Endodermal cell (in vitro differentiated cells): ENCODE measurements around the gene FGL2. TPM values are rescaled to one million over a fixed set of nuclear protein-coding genes. Genes with fewer than 3 reads are reported as not detected.
"Not testable (repeated sequence)": the region's sequence is repeated elsewhere in the genome, so short reads cannot be mapped to it uniquely, and the experiment has no call there.

Experiments
- DNase-seq: peaks from one replicate; pipeline ENCODE4 v3.0.0-alpha.2; 2017
- H3K27ac ChIP-seq: 2 replicates; pipeline ENCODE4 v1.5.1; 2013; ENCODE audit warnings: mild to moderate bottlenecking, low read depth, low read length, moderate library complexity
- H3K27me3 ChIP-seq: 2 replicates; pipeline ENCODE4 v1.6.1; 2013; ENCODE audit warnings: mild to moderate bottlenecking, low read length, moderate library complexity; ENCODE audit not compliant: insufficient read depth, control insufficient read depth, poor library complexity, severe bottlenecking
- H3K36me3 ChIP-seq: 2 replicates; pipeline ENCODE4 v1.7.0; 2013; ENCODE audit warnings: mild to moderate bottlenecking, low read length, moderate library complexity; ENCODE audit not compliant: control insufficient read depth, insufficient read depth
- H3K4me1 ChIP-seq: one replicate; pipeline ENCODE4 v1.7.0; 2013; ENCODE audit warnings: low read length; ENCODE audit not compliant: control insufficient read depth, insufficient read depth
- H3K4me3 ChIP-seq: 2 replicates; pipeline ENCODE4 v1.5.1; 2013; ENCODE audit warnings: mild to moderate bottlenecking, low read length, moderate library complexity
- H3K9ac ChIP-seq: 2 replicates; pipeline ENCODE4 v1.6.1; 2013; ENCODE audit warnings: mild to moderate bottlenecking, low read length, moderate library complexity; ENCODE audit not compliant: poor library complexity, severe bottlenecking; ENCODE audit errors: extremely low read depth
- H3K9me3 ChIP-seq: 2 replicates; pipeline ENCODE4 v1.6.1; 2013; ENCODE audit warnings: mild to moderate bottlenecking, low read length, moderate library complexity; ENCODE audit not compliant: control insufficient read depth
- H3K27ac Mint-ChIP-seq: 2 replicates; pipeline ENCODE4 v1.8.0; 2020; ENCODE audit warnings: mixed read lengths
- H3K27me3 Mint-ChIP-seq: 2 replicates; pipeline ENCODE4 v1.8.0; 2021; ENCODE audit warnings: mild to moderate bottlenecking, mixed read lengths; ENCODE audit not compliant: insufficient read depth
- H3K36me3 Mint-ChIP-seq: 2 replicates; pipeline ENCODE4 v1.8.0; 2020; ENCODE audit warnings: low read depth, mixed read lengths
- H3K4me1 Mint-ChIP-seq: 2 replicates; pipeline ENCODE4 v1.8.0; 2020; ENCODE audit warnings: mixed read lengths
- H3K4me3 Mint-ChIP-seq: 2 replicates; pipeline ENCODE4 v1.8.0; 2020; ENCODE audit warnings: mild to moderate bottlenecking, moderate library complexity, mixed read lengths
- H3K9me3 Mint-ChIP-seq: 2 replicates; pipeline ENCODE4 v1.8.0; 2020; ENCODE audit warnings: mild to moderate bottlenecking, mixed read lengths
- total RNA-seq, 2 donors: library from RNA; stranded (reverse); fragmentation: NEBNext Ultra II Directional in 1 of 2; extraction: Animal tissue kit (Norgen Biotek cat#: 25700) in 1 of 2; gene quantifications; 2 replicates in 1 of 2; 3 replicates in 1 of 2; pipeline ENCODE4 v1.2.1, GENCODE V29; 2021

FGL2 gene
- total RNA-seq, 2 donors from 2014 or later = not detected

DNA sequence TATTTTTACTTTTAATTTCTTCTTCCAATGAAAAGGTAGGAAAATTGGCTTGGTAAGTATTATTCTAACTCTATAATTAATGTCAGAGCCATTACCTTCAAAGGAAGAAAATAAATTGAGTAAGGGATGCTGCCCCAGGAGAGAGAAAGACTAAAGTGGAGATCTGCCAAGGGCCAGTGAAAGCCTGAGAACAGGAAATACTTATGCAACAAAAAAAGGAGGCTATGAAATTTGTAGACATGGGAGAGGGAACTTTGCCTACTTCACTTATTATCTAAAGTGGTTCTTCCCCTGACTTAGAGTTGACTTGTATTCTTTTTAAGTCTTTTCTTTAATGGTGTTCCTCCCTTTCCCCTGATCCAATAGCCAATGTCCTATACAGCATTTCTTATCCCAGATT is 47.4 kb downstream of the FGL2 start:
- H3K4me3 ChIP-seq, H3K27ac Mint-ChIP-seq, H3K27me3 Mint-ChIP-seq, H3K27me3 ChIP-seq, H3K27ac ChIP-seq, H3K4me1 Mint-ChIP-seq, H3K9ac ChIP-seq, H3K4me1 ChIP-seq, DNase-seq, H3K9me3 ChIP-seq, H3K36me3 Mint-ChIP-seq, H3K4me3 Mint-ChIP-seq, H3K36me3 ChIP-seq: not testable (repeated sequence)
- H3K9me3 Mint-ChIP-seq = peaks cover 17% of the 10 kb centered on the region

Other genes starting within 250 kb of the FGL2 start
- gene SPDYE17, start 167.5 kb downstream of the FGL2 start, total RNA-seq = not detected
- under 1 TPM in 1 of 2 donors, not detected in 1; 0.89 TPM for gene SPDYE18, start 137.3 kb downstream of the FGL2 start, total RNA-seq
- 1 to 10 TPM; 2.7 to 5.2 TPM for gene CCDC146, start 77.2 kb downstream of the FGL2 start, total RNA-seq
- under 1 TPM; 0.82 to 0.90 TPM for gene GSAP, start 216.5 kb upstream of the FGL2 start, total RNA-seq